Activated CD8-positive, alpha-beta memory T cell treated with anti-CD3 and anti-CD28 coated beads, Interleukin-2, amount 50 U/mL, for 48 hours (primary cell): ENCODE data around the gene TXNDC8.
A peak's percentile ranks its signal among the peaks of the same experiment; 100 is the strongest.

ENCODE experiments used
- DNase-seq: peaks from one replicate; pipeline ENCODE4 v3.0.0-alpha.2; 2020

TXNDC8 gene

GRCh38 chr9:110276781-110277180 lies 60.9 kb downstream of the TXNDC8 start:
- no peak for DNase-seq

GRCh38 chr9:110270211-110270995 lies 67.3 kb downstream of the TXNDC8 start:
- no peak for DNase-seq

GRCh38 chr9:110266795-110267194 lies 70.9 kb downstream of the TXNDC8 start:
- DNase-seq = no peak

GRCh38 chr9:110261632-110262031 lies 76.0 kb downstream of the TXNDC8 start:
- DNase-seq = no peak

- DNase-seq = no peak
These were observed 76.8 kb downstream of the TXNDC8 start for GRCh38 chr9:110260911-110261310.

DNA sequence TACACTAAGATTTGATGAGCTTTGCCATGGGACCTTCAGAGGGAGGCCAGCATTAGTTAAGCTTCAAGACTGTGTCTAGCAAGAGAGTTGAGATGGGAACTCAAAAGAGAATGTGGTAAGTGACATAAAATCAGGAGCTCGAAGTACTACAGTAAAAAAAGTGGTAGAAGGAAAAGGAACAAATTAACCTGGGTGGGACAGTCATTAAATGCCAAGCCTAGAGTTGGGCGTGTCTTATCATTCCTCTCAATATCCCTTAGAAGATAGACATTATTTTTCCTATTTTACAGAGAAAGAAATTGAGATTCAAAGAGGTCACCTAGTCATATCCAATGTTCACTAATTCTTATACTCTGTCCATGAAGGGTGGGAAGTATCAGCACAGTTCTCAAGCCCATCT lies 78.1 kb downstream of the TXNDC8 start:
- no peak for DNase-seq

GRCh38 chr9:110258690-110259091 lies 79.0 kb downstream of the TXNDC8 start:
- no peak for DNase-seq

DNA sequence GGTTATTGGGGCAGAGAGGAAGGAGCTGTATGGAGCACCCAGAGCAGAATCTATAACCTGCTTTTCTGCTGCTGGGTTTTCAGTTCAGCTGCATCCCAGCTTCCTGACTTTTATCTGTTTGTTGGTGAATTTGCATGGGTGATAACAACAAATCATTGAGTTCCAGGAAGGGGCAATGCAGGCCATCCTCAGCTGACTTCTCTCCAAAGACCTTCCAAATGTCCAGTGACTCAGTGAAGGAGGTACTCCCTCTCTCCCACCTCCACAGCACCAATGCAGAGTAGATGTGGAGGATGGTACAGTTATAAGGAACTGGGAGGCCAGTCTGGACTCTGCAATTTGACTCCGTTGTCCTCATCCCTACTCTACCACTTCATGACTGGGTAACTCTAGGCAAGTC lies 79.7 kb downstream of the TXNDC8 start:
- DNase-seq = no peak

DNA sequence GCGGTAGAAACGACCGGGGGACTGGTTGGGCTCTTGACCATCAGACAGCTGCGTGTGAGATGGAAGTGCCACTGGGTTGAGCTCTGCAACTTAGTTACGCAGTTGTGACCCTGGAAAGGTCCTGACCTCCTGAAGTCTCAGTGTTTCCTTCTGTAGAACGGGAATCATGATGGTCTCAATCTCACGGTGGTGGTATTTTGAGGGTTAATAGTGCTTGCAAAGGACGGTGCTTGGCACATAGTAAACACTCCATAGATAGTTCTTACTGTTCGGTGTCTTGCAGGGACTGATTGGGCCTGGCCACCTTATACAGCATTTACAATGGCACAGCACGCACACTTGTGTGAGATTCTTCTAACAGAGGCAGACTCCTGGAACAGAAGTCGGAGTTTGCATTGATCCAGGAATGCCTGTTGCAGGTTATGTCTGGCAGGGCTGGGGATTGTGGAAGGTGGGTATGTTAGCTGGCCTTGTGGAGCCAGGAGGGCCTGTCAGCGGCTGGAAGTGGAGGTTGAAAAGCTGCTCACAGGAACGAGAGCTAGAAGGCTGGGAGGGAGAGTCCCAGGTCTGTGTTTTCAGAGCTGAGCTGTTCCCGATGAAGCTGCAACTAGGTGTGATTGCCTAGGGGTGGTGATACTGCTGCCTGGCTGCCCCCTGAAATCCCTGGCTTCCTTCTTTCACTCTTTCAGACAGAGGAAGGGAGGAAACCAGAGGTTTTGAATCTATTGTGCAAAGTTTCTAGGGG lies 80.4 kb downstream of the TXNDC8 start:
- peak; percentile 55 for DNase-seq

GRCh38 chr9:110256380-110257096 lies 81.1 kb downstream of the TXNDC8 start, which contains the start of gene TXN:
Gene TXN, minus strand, starts transcription at chr9:110256507. Its CDS starts 72 bp downstream, at chr9:110256435.
- DNase-seq = peak; percentile 93

DNA sequence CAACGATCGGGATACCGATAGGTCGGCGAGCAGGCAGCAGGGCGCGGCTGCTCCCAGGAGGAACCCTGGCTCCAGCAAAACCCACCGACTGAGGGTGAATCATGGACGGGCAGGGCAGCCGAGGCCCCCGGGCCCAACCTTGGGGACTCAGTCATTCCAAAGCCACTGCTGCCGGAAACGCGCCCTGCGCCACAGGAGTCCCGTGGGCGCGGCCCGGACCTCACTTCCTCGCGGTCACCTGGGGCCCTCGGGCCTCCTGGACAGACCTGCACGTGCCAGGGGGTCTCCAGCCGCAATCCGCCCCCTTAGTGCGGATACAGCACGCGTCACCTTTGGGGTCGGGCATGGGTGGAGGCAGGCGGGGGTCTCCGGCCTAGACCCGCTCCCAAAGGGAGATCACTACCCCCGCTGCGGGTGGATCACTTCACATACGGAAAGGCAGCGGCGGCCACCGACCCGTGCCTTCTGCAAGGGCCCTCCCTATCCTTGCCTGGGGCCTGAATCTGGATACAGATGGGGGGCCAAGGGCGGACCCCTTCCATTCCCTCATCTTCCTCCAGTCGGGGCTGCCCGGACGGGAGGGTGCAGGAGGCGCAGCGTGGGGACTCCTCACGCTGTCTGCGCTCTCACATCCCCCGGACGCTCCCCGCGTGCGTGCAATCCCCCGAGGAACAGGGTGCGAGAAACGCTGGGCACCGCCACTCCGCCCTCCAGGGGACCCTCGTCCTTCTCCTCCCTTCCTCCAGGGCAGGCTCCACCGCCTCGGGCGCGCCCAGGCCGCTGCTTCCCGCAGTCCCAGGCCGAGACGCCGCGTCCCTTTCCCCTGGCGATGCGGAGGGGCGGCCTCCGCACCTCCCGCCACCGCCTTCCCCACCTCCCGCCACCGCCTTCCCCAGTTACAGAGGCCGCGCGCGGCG lies 81.9 kb downstream of the TXNDC8 start:
- DNase-seq = peak; percentile 83

- no peak for DNase-seq
These were observed 82.6 kb downstream of the TXNDC8 start for GRCh38 chr9:110255034-110255462.

DNA sequence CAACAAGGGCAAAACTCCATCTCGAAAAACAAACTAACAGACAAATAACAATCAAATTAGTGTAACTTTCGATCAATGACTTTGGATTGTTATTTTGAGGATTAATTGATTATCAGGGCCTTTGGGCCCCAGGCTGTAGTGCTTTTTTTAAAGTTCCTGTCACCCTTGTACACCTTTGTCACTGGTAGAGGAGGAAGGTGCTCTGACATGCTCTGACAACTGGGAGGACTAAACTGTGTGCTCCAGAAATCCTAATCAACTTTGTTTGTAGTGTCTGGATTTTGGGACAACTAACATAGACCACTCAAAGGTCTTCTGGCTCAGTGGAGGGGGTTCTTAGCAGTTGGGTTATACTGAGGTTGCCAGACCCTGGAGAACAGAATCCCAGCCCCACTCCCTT lies 83.2 kb downstream of the TXNDC8 start:
- no peak for DNase-seq
